ENCODE measurements around the gene GALNT14.

The GALNT14 gene

GRCh38 chr2:30877833-30878232 lies 260.4 kb downstream of the GALNT14 start:
- no peak for DNase-seq

GRCh38 chr2:30872797-30873196 lies 265.4 kb downstream of the GALNT14 start:
- no peak for DNase-seq

- DNase-seq: no peak
Measured at GRCh38 chr2:30871980-30872789, 266.1 kb downstream of the GALNT14 start.

- DNase-seq: no peak
Measured at GRCh38 chr2:30871440-30871839, 266.8 kb downstream of the GALNT14 start.

- no peak for DNase-seq
Measured at GRCh38 chr2:30869988-30870387, 268.3 kb downstream of the GALNT14 start.

- no peak for DNase-seq
Measured at GRCh38 chr2:30867385-30867784, 270.9 kb downstream of the GALNT14 start.

- DNase-seq: no peak
Measured at GRCh38 chr2:30866974-30867373, 271.3 kb downstream of the GALNT14 start.

GRCh38 chr2:30865892-30866681 lies 272.2 kb downstream of the GALNT14 start:
- DNase-seq: no peak

- no peak for DNase-seq
Measured at GRCh38 chr2:30865243-30865642, 273.0 kb downstream of the GALNT14 start.

- peak; percentile 86 for DNase-seq
Measured at GRCh38 chr2:30862054-30862651, 276.1 kb downstream of the GALNT14 start.

- no peak for DNase-seq
Measured at GRCh38 chr2:30860726-30861125, 277.5 kb downstream of the GALNT14 start.

Data from RPMI8226 (cell line).